ENCODE measurements around the gene GNAL. TPM values are rescaled to one million over a fixed set of nuclear protein-coding genes. Genes with fewer than 3 reads are reported as not detected.

Gene GNAL
- total and polyA plus RNA-seq, 8 donors = under 0.01 to 6.7 (median 1.8) TPM

DNA sequence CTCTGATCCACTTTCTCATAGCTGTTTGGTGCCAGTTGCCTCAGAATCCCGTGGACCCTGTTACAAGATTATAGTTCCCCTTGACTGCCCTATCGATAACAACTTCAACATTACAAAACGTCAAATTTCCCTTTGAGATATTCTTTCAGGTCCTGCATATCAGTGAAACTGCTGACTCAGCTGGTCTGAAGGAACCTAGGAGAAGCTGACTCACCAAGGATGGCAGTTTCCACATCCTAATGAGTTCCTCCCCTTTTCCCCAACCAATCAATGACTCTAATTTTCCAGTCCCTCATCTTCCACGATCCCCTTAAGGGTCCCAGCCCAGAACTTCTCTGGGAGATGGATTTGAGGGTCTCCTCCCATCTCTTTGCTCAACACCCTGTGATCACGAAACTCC is 27.6 kb upstream of the GNAL start:
- WGBS, 5 donors = 61 to 74% (median 63%) methylated on average over 5 of the region's 5 CpGs
- Histone ChIP-seq H3K4me3 (no peak overlapping the region), H3K4me1 (no peaks in the 10 kb centered on the region), H3K27ac (no peak overlapping the region), H3K9me3 (no peaks in the 10 kb centered on the region), H3K27me3 (peaks cover 0 to 54% (median 14%) of the 10 kb centered on the region in 3 donors), H3K36me3 (no peaks in the 10 kb centered on the region)
- intact Hi-C loops (cut with DNase I; ENCODE audit: low total_unique reads) = no loop called here
- no peak for DNase-seq
- TF ChIP-seq EP300 (IDR thresholded peaks at IDR 0.05) = no peak
- TF ChIP-seq POLR2A (IDR thresholded peaks at IDR 0.05) = no peak
- no peak for TF ChIP-seq POLR2AphosphoS5 (IDR thresholded peaks at IDR 0.05)
- TF ChIP-seq, protein P1, sequence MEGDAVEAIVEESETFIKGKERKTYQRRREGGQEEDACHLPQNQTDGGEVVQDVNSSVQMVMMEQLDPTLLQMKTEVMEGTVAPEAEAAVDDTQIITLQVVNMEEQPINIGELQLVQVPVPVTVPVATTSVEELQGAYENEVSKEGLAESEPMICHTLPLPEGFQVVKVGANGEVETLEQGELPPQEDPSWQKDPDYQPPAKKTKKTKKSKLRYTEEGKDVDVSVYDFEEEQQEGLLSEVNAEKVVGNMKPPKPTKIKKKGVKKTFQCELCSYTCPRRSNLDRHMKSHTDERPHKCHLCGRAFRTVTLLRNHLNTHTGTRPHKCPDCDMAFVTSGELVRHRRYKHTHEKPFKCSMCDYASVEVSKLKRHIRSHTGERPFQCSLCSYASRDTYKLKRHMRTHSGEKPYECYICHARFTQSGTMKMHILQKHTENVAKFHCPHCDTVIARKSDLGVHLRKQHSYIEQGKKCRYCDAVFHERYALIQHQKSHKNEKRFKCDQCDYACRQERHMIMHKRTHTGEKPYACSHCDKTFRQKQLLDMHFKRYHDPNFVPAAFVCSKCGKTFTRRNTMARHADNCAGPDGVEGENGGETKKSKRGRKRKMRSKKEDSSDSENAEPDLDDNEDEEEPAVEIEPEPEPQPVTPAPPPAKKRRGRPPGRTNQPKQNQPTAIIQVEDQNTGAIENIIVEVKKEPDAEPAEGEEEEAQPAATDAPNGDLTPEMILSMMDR (IDR thresholded peaks at IDR 0.05) = no peak

DNA sequence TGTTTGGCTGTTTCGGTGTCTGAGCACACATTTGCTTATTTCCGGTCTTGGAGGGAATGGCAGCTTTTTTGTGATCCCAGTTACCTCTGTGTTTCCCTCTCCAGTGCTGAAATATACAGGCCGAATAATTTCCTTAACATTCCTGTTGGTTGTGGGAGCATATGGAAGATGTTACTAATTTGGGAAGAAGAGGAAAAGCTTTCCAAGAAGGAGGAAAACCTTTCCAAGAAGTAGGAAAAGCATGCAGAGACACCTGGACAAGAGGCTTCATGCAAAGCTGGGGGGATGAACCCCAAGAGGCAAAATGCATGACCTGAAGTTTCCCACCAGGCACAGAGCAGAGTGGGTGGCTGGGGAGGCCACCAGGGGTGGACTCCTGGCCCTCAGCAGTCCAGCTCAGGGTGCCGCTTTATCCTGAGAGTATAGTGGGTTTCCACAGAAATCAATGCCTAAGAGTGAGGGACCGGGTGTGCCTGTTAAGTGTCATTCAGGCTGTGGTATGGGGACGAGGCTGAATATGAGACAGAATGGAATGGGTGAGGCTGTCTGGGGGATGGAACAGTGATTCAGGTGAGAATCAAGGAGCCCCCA is 25.5 kb upstream of the GNAL start:
- Histone ChIP-seq H3K27me3 (peaks cover 0 to 44% (median 9%) of the 10 kb centered on the region in 3 donors), H3K36me3 (no peaks in the 10 kb centered on the region), H3K27ac (no peak overlapping the region), H3K4me1 (no peaks in the 10 kb centered on the region), H3K9me3 (no peaks in the 10 kb centered on the region), H3K4me3 (no peak overlapping the region)
- 68 to 75% (median 73%) methylated on average over 6 of the region's 6 CpGs for WGBS, 5 donors
- no peak for TF ChIP-seq EP300 (IDR thresholded peaks at IDR 0.05)
- TF ChIP-seq POLR2AphosphoS5 (IDR thresholded peaks at IDR 0.05) = no peak
- no peak for TF ChIP-seq POLR2A (IDR thresholded peaks at IDR 0.05)
- TF ChIP-seq, protein P1 (IDR thresholded peaks at IDR 0.05) = no peak
- intact Hi-C loops (cut with DNase I; ENCODE audit: low total_unique reads) = no loop called here
- DNase-seq = no peak

DNA sequence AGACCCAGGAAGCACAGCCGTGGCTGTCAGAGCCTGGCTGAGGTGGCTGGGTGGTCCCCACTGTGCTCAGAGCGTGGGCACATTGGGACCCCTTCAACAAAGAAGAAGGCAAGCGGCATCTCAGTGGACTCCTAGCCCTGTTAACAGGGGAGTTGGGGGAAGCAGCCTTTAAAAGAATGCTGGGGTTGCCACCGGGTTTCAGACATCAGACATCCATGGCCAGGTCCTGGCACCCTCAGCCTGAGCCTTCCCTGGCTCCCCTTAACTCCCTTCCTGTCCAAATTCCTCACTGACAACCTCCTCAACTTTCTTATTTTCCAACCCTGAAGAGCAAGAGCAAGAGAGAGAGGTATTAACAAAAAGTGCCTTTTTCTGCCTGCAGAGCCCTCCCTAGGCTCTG is 24.8 kb upstream of the GNAL start:
- no peak for DNase-seq
- Histone ChIP-seq H3K4me1 (no peaks in the 10 kb centered on the region), H3K36me3 (no peaks in the 10 kb centered on the region), H3K9me3 (no peaks in the 10 kb centered on the region), H3K27me3 (peaks cover 0 to 37% (median 9%) of the 10 kb centered on the region in 3 donors), H3K27ac (no peak overlapping the region), H3K4me3 (no peak overlapping the region)
- 65 to 79% (median 66%) methylated on average over 4 of the region's 4 CpGs for WGBS, 5 donors
- TF ChIP-seq, protein P1 (IDR thresholded peaks at IDR 0.05) = no peak
- TF ChIP-seq POLR2AphosphoS5 (IDR thresholded peaks at IDR 0.05) (no peak), POLR2A (IDR thresholded peaks at IDR 0.05) (no peak), EP300 (IDR thresholded peaks at IDR 0.05) (no peak)
- intact Hi-C loops (cut with DNase I; ENCODE audit: low total_unique reads) = no loop called here

DNA sequence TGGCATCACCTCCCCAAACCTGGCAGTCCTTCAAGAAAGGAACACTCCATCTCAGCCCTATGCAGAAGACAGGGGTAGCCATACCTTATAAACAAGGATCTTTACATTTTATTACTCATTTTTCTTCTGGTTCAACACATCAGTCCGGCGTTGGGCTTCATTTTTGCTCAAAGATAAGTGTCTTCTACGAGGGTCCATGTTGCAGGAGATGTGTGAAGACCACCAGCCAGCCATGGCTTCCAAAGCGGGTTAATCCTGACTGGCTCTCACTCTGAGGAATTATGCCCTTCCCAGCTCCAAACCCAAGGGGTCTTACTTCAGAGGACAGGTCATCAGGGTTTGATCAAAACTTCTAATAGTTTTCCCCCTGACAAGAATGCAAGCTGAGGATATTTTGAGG is 23.9 kb upstream of the GNAL start:
- WGBS, 5 donors = 52 to 78% (median 64%) methylated on average over 4 of the region's 4 CpGs
- Histone ChIP-seq H3K36me3 (no peaks in the 10 kb centered on the region), H3K9me3 (no peaks in the 10 kb centered on the region), H3K4me1 (no peaks in the 10 kb centered on the region), H3K27me3 (peaks cover 0 to 35% (median 9%) of the 10 kb centered on the region in 3 donors), H3K4me3 (no peak overlapping the region), H3K27ac (no peak overlapping the region)
- intact Hi-C loops (cut with DNase I; ENCODE audit: low total_unique reads) = no loop called here
- no peak for DNase-seq
- no peak for TF ChIP-seq EP300 (IDR thresholded peaks at IDR 0.05)
- TF ChIP-seq, protein P1 (IDR thresholded peaks at IDR 0.05) = no peak
- TF ChIP-seq POLR2AphosphoS5 (IDR thresholded peaks at IDR 0.05) = no peak
- TF ChIP-seq POLR2A (IDR thresholded peaks at IDR 0.05) = no peak
